Hepatocyte (in vitro differentiated cells): ENCODE results near the gene RAB1B.

ENCODE experiments used
- CTCF ChIP-seq: fragments of 200-600 bp; sonication (generic); IDR thresholded peaks from 2 replicates; pipeline ENCODE4 v1.5.1; 2016; ENCODE audit warnings: antibody characterized with exemption, mild to moderate bottlenecking; ENCODE audit not compliant: poor library complexity
- EZH2 ChIP-seq: fragments of 200-600 bp; sonication (generic); IDR thresholded peaks from 2 replicates; pipeline ENCODE4 v1.6.1; 2016; ENCODE audit warnings: antibody characterized with exemption, mild to moderate bottlenecking, borderline replicate concordance

- TF ChIP-seq CTCF = no peak
- no peak for TF ChIP-seq EZH2
Observed at GRCh38 chr11:66287889-66288670, 19.6 kb downstream of the RAB1B start.
